Hematopoietic multipotent progenitor cell treated with erythropoietin and hydrocortisone succinate and interleukin-3 and kit ligand, for 4 days (in vitro differentiated cells): Measurements from ENCODE around the gene SEPTIN2.
"Not testable (repeated sequence)": the region's sequence is repeated elsewhere in the genome, so short reads cannot be mapped to it uniquely, and the experiment has no call there.

ENCODE experiments used
- DNase-seq: peaks from one replicate; pipeline ENCODE4 v3.0.0-alpha.2; 2015

Gene SEPTIN2

GRCh38 chr2:241315879-241316631 lies at the start of gene SEPTIN2:
SEPTIN2 (plus strand) TSS chr2:241315925; CDS start chr2:241324233, 8,308 bp downstream.
- DNase-seq = peak; percentile 83

GRCh38 chr2:241267249-241268067 lies 48.3 kb upstream of the SEPTIN2 start:
- no peak for DNase-seq

GRCh38 chr2:241268306-241268705 lies 47.4 kb upstream of the SEPTIN2 start:
- no peak for DNase-seq

GRCh38 chr2:241268716-241269445 lies 46.8 kb upstream of the SEPTIN2 start:
- DNase-seq = no peak

- no peak for DNase-seq
Observed at GRCh38 chr2:241269707-241270520, 45.8 kb upstream of the SEPTIN2 start.

GRCh38 chr2:241270531-241270930 lies 45.2 kb upstream of the SEPTIN2 start:
- no peak for DNase-seq

- peak; percentile 87 for DNase-seq
Observed at GRCh38 chr2:241271706-241272302, 43.9 kb upstream of the SEPTIN2 start.

GRCh38 chr2:241272303-241273209 lies 43.2 kb upstream of the SEPTIN2 start:
- peak; percentile 74 for DNase-seq

GRCh38 chr2:241273210-241274020 lies 42.3 kb upstream of the SEPTIN2 start:
- DNase-seq = peak; percentile 37

GRCh38 chr2:241274127-241274526 lies 41.6 kb upstream of the SEPTIN2 start:
- DNase-seq = no peak

GRCh38 chr2:241275504-241275903 lies 40.2 kb upstream of the SEPTIN2 start:
- no peak for DNase-seq

GRCh38 chr2:241275910-241276309 lies 39.8 kb upstream of the SEPTIN2 start:
- DNase-seq = no peak

- DNase-seq = not testable (repeated sequence)
Observed at GRCh38 chr2:241278306-241278705, 37.4 kb upstream of the SEPTIN2 start.

GRCh38 chr2:241279413-241279812 lies 36.3 kb upstream of the SEPTIN2 start:
- DNase-seq = no peak

GRCh38 chr2:241279828-241280227 lies 35.9 kb upstream of the SEPTIN2 start:
- no peak for DNase-seq

GRCh38 chr2:241280291-241280690 lies 35.4 kb upstream of the SEPTIN2 start:
- DNase-seq = no peak

GRCh38 chr2:241282555-241282954 lies 33.2 kb upstream of the SEPTIN2 start:
- DNase-seq = no peak

- DNase-seq = no peak
Observed at GRCh38 chr2:241285596-241285995, 30.1 kb upstream of the SEPTIN2 start.

GRCh38 chr2:241286348-241287090 lies 29.2 kb upstream of the SEPTIN2 start:
- DNase-seq = no peak
